Common myeloid progenitor, CD34-positive (primary cell): ENCODE data around the gene LRMDA.
A peak's percentile ranks its signal among the peaks of the same experiment; 100 is the strongest.

Experiments
- CTCF ChIA-PET: fragments of 350-600 bp; sonication (Branson Sonifier 250); formaldehyde crosslinking; loops from one replicate; lab custom pipeline; 2021; ENCODE audit warnings: antibody characterized with exemption; lab: Charles Lee
- POLR2A ChIA-PET: fragments of 350-600 bp; sonication (Branson Sonifier 250); formaldehyde crosslinking; loops from one replicate; lab custom pipeline; 2021; ENCODE audit warnings: antibody characterized with exemption; lab: Charles Lee
- DNase-seq, 3 donors: peaks; one replicate each; pipeline versions ENCODE4 v3.0.0 to v3.0.0-alpha.2; 2013
- H3K27ac ChIP-seq, 2 experiments: 1 replicate in 1 of 2; 2 replicates in 1 of 2; pipeline ENCODE4 v1.7.0; 2013; ENCODE audit warnings: inconsistent platforms in 2 of 2, low read length in 2 of 2, mild to moderate bottlenecking in 2 of 2, low read depth in 1 of 2, moderate library complexity in 1 of 2; ENCODE audit not compliant: severe bottlenecking in 2 of 2, insufficient read depth in 1 of 2, poor library complexity in 1 of 2
- H3K27me3 ChIP-seq, 5 experiments: replicated peaks in 2 of 5; 1 replicate in 3 of 5; 2 replicates in 2 of 5; pipeline versions ENCODE4 v1.6.1 to v1.7.0; 2013; ENCODE audit warnings: low read length in 4 of 5, mild to moderate bottlenecking in 2 of 5, moderate library complexity in 2 of 5, inconsistent platforms in 1 of 5; ENCODE audit not compliant: insufficient read depth in 5 of 5, control insufficient read depth in 4 of 5
- H3K36me3 ChIP-seq, 4 experiments: 1 replicate in 2 of 4; 2 replicates in 2 of 4; pipeline versions ENCODE4 v1.6.1 to v1.7.0; 2013; ENCODE audit warnings: low read length in 3 of 4, control low read depth in 1 of 4, mild to moderate bottlenecking in 1 of 4; ENCODE audit not compliant: control insufficient read depth in 4 of 4, insufficient read depth in 4 of 4
- H3K4me1 ChIP-seq, 4 experiments: 1 replicate in 3 of 4; 2 replicates in 1 of 4; pipeline versions ENCODE4 v1.6.1 to v1.7.1; 2013; ENCODE audit warnings: low read length in 3 of 4, mild to moderate bottlenecking in 3 of 4, control low read depth in 1 of 4, inconsistent platforms in 1 of 4, moderate library complexity in 1 of 4; ENCODE audit not compliant: control insufficient read depth in 4 of 4, insufficient read depth in 4 of 4; ENCODE audit errors: control extremely low read depth in 1 of 4
- H3K4me3 ChIP-seq, 7 experiments: 1 replicate in 4 of 7; 2 replicates in 3 of 7; pipeline versions ENCODE4 v1.5.1 to v1.7.0; 2013; ENCODE audit warnings: mild to moderate bottlenecking in 7 of 7, low read length in 6 of 7, moderate library complexity in 6 of 7, inconsistent platforms in 2 of 7, low read depth in 2 of 7, control low read depth in 1 of 7; ENCODE audit not compliant: insufficient read depth in 4 of 7, control insufficient read depth in 1 of 7; ENCODE audit errors: extremely low read depth in 1 of 7
- H3K9me3 ChIP-seq, 5 experiments: 1 replicate in 4 of 5; 2 replicates in 1 of 5; pipeline versions ENCODE4 v1.6.1 to v1.7.1; 2013; ENCODE audit warnings: low read length in 4 of 5, mild to moderate bottlenecking in 2 of 5, inconsistent platforms in 1 of 5, low read depth in 1 of 5, moderate library complexity in 1 of 5; ENCODE audit not compliant: control insufficient read depth in 4 of 5, insufficient read depth in 2 of 5; ENCODE audit errors: control extremely low read depth in 1 of 5
- WGBS: methylation state at CpG from one replicate; pipeline ENCODE4 v1.1.5; 2013; ENCODE audit not compliant: insufficient coverage; 5-methylcytosine and 5-hydroxymethylcytosine counted together

The LRMDA gene

DNA sequence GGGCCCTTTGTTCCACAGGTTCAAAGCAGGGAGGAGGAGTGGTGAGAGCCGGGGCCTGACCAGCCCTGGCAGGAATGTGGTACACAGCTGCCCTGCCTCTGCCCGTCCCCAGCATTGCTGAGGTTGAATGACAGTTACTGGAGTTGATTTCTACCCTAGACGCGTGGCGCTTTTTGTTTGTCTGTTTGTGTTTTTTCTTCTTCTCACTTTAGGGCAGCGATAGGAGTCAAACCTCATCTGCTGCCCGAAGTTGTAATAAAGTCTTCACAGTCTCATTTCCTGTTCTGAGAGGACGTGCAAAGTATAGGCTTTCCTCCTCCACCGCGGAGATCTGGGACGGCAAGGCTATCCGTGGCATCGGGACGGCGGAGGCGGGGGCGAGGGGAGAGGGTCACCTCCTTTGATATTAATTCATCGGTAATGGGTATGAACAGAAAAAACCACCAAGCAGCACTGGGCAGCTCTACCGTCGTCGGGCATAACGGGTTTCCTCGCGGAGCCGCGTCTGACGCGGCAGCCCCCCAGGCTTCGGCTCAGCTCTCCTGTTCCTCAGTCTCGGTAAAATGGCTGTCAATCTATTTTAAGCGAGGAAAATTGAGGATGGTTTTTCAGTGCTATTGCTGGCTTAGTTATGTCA lies 160.8 kb downstream of the LRMDA start:
- Histone ChIP-seq H3K27ac (no peak overlapping the region), H3K27me3 (no peaks in the 10 kb centered on the region), H3K36me3 (no peaks in the 10 kb centered on the region), H3K4me3 (peak overlapping the region in 1 of 7 experiments; percentile 9), H3K9me3 (peaks cover 0 to 2% (median 0%) of the 10 kb centered on the region in 5 experiments), H3K4me1 (no peaks in the 10 kb centered on the region)
- POLR2A ChIA-PET, result no interaction called here
- no peak for DNase-seq
- CTCF ChIA-PET, result interaction anchor here (1.6 kb wide), 1 partner anchor 10 kb away, joined by 5 read pairs; no protein-coding TSS in a partner anchor
- WGBS, result 88% methylated on average over 30 of the region's 31 CpGs

DNA sequence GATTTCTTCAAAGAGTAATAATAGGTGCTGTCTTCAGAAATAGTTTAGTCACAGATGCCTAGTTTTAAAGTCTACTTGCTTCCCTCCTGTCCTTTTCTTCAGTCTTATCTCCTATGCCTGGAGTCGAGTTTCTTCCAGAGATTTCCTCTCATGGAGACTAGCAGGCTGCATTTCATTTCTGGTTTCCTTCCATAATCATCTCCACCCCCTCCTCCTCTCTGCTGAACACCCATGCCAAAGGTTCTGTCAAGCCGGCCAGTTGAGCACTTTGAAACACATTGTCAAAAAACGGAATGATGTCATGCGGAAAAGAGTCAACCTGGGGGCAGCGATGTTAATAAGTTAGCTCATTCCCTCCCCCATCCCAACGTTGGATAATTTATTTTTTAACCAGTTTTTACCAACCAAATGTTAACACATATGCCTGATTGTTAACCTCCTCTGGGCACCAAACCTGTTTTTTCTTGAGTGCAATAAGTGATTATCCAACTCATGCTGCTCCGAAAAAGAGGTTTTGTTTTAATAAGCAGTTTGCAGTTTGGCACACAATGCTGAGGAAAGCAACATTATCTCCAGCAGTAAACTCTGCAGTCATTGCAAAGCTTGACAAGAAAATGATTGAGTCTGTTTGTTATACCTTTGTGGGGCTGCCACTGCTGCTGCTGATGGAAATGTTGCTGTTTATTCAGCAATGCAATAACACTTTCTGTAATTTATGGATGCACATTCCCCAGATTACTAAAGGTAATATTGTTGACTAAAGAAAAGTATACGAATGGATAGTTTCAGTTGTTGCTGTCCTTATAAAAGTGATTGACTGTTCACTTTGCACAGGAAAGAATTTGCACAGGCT lies 161.6 kb downstream of the LRMDA start:
- ChIA-PET POLR2A (no interaction called here), CTCF (interaction anchor here (1.6 kb wide), 1 partner anchor 9 kb away, joined by 5 read pairs; no protein-coding TSS in a partner anchor)
- no peak for DNase-seq
- 92% methylated on average over 7 of the region's 8 CpGs for WGBS
- H3K27ac ChIP-seq, result no peak overlapping the region
- H3K36me3 ChIP-seq, result no peaks in the 10 kb centered on the region
- peaks cover 0 to 2% (median 0%) of the 10 kb centered on the region in 5 experiments for H3K9me3 ChIP-seq
- no peaks in the 10 kb centered on the region for H3K4me1 ChIP-seq
- H3K27me3 ChIP-seq, result no peaks in the 10 kb centered on the region
- no peak overlapping the region for H3K4me3 ChIP-seq

DNA sequence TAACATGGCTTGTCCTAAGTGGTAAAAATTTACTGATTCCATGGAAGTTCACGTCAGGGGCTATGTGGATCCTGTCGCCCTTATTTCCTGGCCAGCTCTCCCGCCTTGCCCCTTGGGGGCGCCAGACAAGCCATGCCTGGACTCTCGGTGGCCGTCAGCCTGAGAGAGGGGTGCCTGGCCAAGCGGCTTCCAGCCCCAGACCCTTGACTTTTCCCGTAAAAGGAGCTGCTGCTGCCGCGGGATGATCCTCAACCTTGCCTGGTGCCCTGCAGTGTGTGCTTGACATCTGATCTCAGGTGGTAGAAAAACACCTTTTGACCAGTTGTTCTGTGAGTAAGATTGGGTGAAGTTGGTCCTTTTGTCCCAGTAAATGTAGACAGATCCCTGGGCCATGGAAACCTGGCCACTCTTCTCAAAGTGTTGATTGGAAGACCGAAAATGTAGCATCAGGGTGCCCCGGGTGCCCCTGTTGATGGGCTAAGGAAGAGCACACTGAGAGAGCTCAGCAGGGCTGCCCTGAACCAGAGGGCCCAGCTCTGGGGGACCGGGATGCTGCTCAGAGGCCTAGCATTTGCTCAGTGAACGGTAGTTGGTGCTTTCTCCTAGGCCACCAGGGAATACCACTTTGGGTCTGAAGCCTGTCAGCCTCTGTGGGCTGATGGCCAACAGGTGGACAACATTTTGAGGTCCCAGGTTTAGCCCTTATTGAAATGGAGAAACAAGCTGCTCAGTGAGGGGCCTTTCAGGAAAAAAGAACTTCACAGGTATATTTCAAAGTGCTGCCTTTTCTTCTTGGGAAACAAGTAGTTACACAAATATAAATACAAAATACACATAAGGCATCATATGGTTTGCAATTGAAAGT lies 162.5 kb downstream of the LRMDA start:
- WGBS, result 98% methylated on average over 14 of the region's 14 CpGs
- H3K4me1 ChIP-seq, result no peaks in the 10 kb centered on the region
- H3K27me3 ChIP-seq, result no peaks in the 10 kb centered on the region
- no peak overlapping the region for H3K4me3 ChIP-seq
- H3K9me3 ChIP-seq, result peaks cover 0 to 2% (median 0%) of the 10 kb centered on the region in 5 experiments
- H3K36me3 ChIP-seq, result no peaks in the 10 kb centered on the region
- DNase-seq, result no peak
- POLR2A ChIA-PET, result no interaction called here
- CTCF ChIA-PET, result interaction anchor here (1.6 kb wide), 1 partner anchor 8 kb away, joined by 5 read pairs; no protein-coding TSS in a partner anchor
- no peak overlapping the region for H3K27ac ChIP-seq

DNA sequence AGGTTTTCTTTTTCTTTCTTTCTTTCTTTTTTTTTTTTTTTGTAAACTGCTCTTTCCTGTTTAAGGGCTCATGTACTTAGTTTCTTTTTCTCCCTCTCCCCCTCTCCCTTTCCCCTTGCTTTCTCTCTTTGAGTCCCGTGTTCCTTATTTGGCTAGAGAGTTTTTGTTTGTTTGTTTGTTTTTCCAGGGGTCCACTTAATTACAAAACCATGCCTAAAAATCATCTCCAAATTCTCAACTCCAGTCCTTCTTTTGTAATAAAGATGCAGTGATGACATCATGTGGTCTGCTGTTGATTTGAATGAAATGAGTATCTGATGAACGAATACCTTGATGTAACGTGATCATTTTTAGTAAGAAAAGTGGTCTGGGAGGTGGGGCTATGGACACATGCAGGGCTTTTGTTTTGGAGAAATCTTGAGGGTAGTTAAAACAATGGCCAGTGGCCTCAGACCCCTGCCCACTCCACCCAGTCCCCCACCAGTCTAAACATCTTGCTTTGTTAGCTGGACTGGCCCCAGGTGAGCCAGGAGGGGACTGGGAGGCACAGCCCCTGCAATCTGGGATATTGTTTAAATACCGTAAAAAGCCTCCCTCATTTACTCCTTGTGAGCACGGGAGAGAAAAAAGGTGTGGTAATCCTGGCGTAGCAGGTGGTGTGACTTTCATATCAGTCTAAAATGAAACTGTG lies 165.7 kb downstream of the LRMDA start:
- CTCF ChIA-PET, result no interaction called here
- Histone ChIP-seq H3K27me3 (no peaks in the 10 kb centered on the region), H3K9me3 (peaks cover 0 to 2% (median 0%) of the 10 kb centered on the region in 5 experiments), H3K4me3 (no peak overlapping the region), H3K36me3 (no peaks in the 10 kb centered on the region), H3K27ac (no peak overlapping the region), H3K4me1 (no peaks in the 10 kb centered on the region)
- WGBS, result 88% methylated on average over 2 of the region's 6 CpGs
- no peak for DNase-seq
- POLR2A ChIA-PET, result interaction anchor here (0.6 kb wide), 2 partner anchors 57 to 455 kb away, joined by 3 to 4 read pairs; no protein-coding TSS in a partner anchor

DNA sequence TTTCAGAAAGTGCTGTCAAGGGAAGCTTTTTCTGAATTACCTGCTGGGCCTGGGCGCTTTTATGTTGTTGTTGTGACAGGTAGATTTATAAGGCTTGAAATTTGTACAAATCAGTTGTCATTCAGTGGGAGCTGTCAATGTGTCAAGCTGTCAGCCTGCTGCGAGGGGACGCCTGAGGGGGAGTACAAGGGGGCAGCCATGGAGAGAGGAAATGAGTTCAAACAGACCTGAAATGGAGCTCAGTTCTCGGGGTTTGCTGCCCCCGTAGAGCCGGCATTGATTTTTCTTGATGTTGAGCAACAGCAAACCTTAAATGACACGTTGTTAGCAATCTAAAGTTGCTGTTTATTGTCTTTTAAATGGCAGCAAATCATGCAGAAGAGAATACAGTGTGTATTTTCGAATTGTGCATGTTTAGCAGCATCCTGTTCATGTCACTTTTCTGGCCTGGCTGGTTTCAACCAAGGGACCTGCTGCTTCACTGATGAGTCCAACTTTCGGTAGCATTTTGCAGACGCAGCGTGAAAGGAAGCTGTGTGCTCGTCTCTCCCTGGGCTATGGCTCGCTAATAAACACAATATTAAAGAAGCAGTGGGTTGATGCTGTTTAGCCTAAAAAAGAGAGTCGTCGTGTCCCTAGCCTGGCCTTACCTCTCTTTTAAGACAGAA lies 166.5 kb downstream of the LRMDA start:
- ChIA-PET POLR2A (no interaction called here), CTCF (no interaction called here)
- Histone ChIP-seq H3K27me3 (no peaks in the 10 kb centered on the region), H3K4me3 (no peak overlapping the region), H3K9me3 (peaks cover 0 to 2% (median 0%) of the 10 kb centered on the region in 5 experiments), H3K27ac (no peak overlapping the region), H3K4me1 (no peaks in the 10 kb centered on the region), H3K36me3 (no peaks in the 10 kb centered on the region)
- no peak for DNase-seq
- WGBS, result 98% methylated on average over 13 of the region's 15 CpGs

DNA sequence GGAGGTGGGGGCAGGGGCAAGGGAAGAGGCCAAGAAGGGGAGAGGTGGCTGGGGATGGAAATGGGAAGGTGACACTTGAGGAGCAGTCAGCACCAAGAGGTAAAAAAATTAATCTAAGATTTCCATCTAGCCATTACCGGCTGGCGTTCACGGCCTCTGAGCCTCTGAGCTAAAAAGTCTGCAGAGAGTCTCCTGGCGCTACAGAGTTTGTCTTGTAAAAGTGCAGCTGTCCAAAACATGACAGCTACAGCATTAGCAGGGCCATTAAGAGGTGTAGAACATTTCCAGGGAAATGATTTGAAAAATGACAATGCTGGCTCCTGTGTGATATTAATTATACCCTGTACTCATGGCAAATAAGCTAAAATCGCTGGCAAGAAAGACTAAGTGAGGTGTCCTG lies 167.6 kb downstream of the LRMDA start:
- CTCF ChIA-PET, result no interaction called here
- Histone ChIP-seq H3K36me3 (no peaks in the 10 kb centered on the region), H3K27me3 (no peaks in the 10 kb centered on the region), H3K4me3 (no peak overlapping the region), H3K9me3 (peaks cover 0 to under 1% (median 0%) of the 10 kb centered on the region in 5 experiments), H3K4me1 (no peaks in the 10 kb centered on the region), H3K27ac (no peak overlapping the region)
- WGBS, result 97% methylated on average over 5 of the region's 5 CpGs
- POLR2A ChIA-PET, result no interaction called here
- DNase-seq, result no peak
